H9 (cell line): ENCODE measurements around the gene CELF6. TPM values are rescaled to one million over a fixed set of nuclear protein-coding genes. Genes with fewer than 3 reads are reported as not detected.

ENCODE experiments used
- DNase-seq: peaks from one replicate; pipeline ENCODE4 v3.0.0-alpha.2; 2017
- H2AFZ ChIP-seq: one replicate; pipeline ENCODE4 v1.6.1; 2013; ENCODE audit warnings: mild to moderate bottlenecking, low read length, control low read depth, moderate library complexity
- H2AK5ac ChIP-seq: 2 replicates; pipeline ENCODE4 v1.6.1; 2013; ENCODE audit warnings: low read length, control low read depth, mixed read lengths; ENCODE audit not compliant: insufficient read length
- H2BK120ac ChIP-seq: one replicate; pipeline ENCODE4 v1.6.1; 2013; ENCODE audit warnings: low read depth, mild to moderate bottlenecking, low read length, control low read depth, inconsistent platforms; ENCODE audit not compliant: poor library complexity, severe bottlenecking
- H2BK12ac ChIP-seq: 2 replicates; pipeline ENCODE4 v1.6.1; 2013; ENCODE audit warnings: low read length, control low read depth, mixed read lengths, low read depth; ENCODE audit not compliant: insufficient read length
- H2BK15ac ChIP-seq: 2 replicates; pipeline ENCODE4 v1.6.1; 2013; ENCODE audit warnings: low read depth, low read length, control low read depth
- H2BK20ac ChIP-seq: one replicate; pipeline ENCODE4 v1.6.1; 2013; ENCODE audit warnings: low read depth, mild to moderate bottlenecking, low read length, control low read depth, inconsistent platforms; ENCODE audit not compliant: poor library complexity, severe bottlenecking
- H2BK5ac ChIP-seq: 2 replicates; pipeline ENCODE4 v1.6.1; 2013; ENCODE audit warnings: low read length, control low read depth, mixed read lengths; ENCODE audit not compliant: insufficient read length
- H3K14ac ChIP-seq: 2 replicates; pipeline ENCODE4 v1.6.1; 2013; ENCODE audit warnings: low read length, control low read depth; ENCODE audit not compliant: insufficient read depth
- H3K18ac ChIP-seq: 2 replicates; pipeline ENCODE4 v1.6.1; 2013; ENCODE audit warnings: low read depth, mild to moderate bottlenecking, mixed read lengths, low read length, control low read depth; ENCODE audit not compliant: insufficient read length
- H3K23ac ChIP-seq: 2 replicates; pipeline ENCODE4 v1.6.1; 2013; ENCODE audit warnings: low read length, control low read depth, mixed read lengths, low read depth; ENCODE audit not compliant: insufficient read length
- H3K23me2 ChIP-seq: 2 replicates; pipeline ENCODE4 v1.6.1; 2013; ENCODE audit warnings: low read depth, mild to moderate bottlenecking, mixed read lengths, low read length, control low read depth; ENCODE audit not compliant: insufficient read length, poor library complexity, severe bottlenecking
- H3K27ac ChIP-seq: 2 replicates; pipeline ENCODE4 v1.5.1; 2013; ENCODE audit warnings: low read length, control low read depth, mixed read lengths, low read depth; ENCODE audit not compliant: insufficient read length
- H3K27me3 ChIP-seq: 2 replicates; pipeline ENCODE4 v1.6.1; 2013; ENCODE audit warnings: low read length, control low read depth, inconsistent platforms; ENCODE audit not compliant: insufficient read depth
- H3K4ac ChIP-seq: 2 replicates; pipeline ENCODE4 v1.6.1; 2013; ENCODE audit warnings: low read depth, mild to moderate bottlenecking, control low read depth, inconsistent platforms, low read length, moderate library complexity
- H3K4me1 ChIP-seq: 2 replicates; pipeline ENCODE4 v1.6.1; 2013; ENCODE audit warnings: low read length, control low read depth, inconsistent platforms; ENCODE audit not compliant: insufficient read depth
- H3K4me2 ChIP-seq: 2 replicates; pipeline ENCODE4 v1.6.1; 2013; ENCODE audit warnings: low read length, control low read depth, mixed read lengths; ENCODE audit not compliant: insufficient read length, insufficient read depth
- H3K56ac ChIP-seq: 2 replicates; pipeline ENCODE4 v1.6.1; 2013; ENCODE audit warnings: low read depth, mild to moderate bottlenecking, mixed read lengths, low read length, control low read depth; ENCODE audit not compliant: insufficient read length
- H3K79me1 ChIP-seq: 2 replicates; pipeline ENCODE4 v1.6.1; 2013; ENCODE audit warnings: low read depth, mild to moderate bottlenecking, moderate library complexity, low read length, control low read depth, inconsistent platforms; ENCODE audit not compliant: insufficient read depth, poor library complexity, severe bottlenecking
- H3K79me2 ChIP-seq: 2 replicates; pipeline ENCODE4 v1.6.1; 2013; ENCODE audit warnings: low read length, control low read depth, inconsistent platforms; ENCODE audit not compliant: insufficient read depth
- H3K9ac ChIP-seq: 2 replicates; pipeline ENCODE4 v1.6.1; 2013; ENCODE audit warnings: low read length, control low read depth, mixed read lengths; ENCODE audit not compliant: insufficient read length; ENCODE audit errors: extremely low read depth
- H3K9me3 ChIP-seq: one replicate; pipeline ENCODE4 v1.6.1; 2013; ENCODE audit warnings: low read depth, low read length, inconsistent platforms; ENCODE audit not compliant: control insufficient read depth
- H3T11ph ChIP-seq: one replicate; pipeline ENCODE4 v1.6.1; 2013; ENCODE audit warnings: mild to moderate bottlenecking, low read length, control low read depth, inconsistent platforms
- H4K20me1 ChIP-seq: one replicate; pipeline ENCODE4 v1.6.1; 2013; ENCODE audit not compliant: control insufficient read depth, insufficient read length, insufficient read depth
- H4K5ac ChIP-seq: 2 replicates; pipeline ENCODE4 v1.6.1; 2013; ENCODE audit warnings: low read depth, mild to moderate bottlenecking, mixed read lengths, low read length, control low read depth; ENCODE audit not compliant: insufficient read length
- H4K8ac ChIP-seq: replicated peaks from 2 replicates; pipeline ENCODE4 v1.6.1; 2013; ENCODE audit warnings: low read length, control low read depth, mixed read lengths, low read depth; ENCODE audit not compliant: insufficient read length
- H4K91ac ChIP-seq: 2 replicates; pipeline ENCODE4 v1.6.1; 2013; ENCODE audit warnings: low read depth, mild to moderate bottlenecking, moderate library complexity, mixed read lengths, low read length, control low read depth; ENCODE audit not compliant: insufficient read length
- H3K27ac Mint-ChIP-seq, 3 experiments: 2 replicates in 2 of 3; 3 replicates in 1 of 3; pipeline ENCODE4 v1.8.0; 2020 to 2021; ENCODE audit warnings: mixed read lengths in 3 of 3, mild to moderate bottlenecking in 1 of 3, moderate library complexity in 1 of 3
- H3K27me3 Mint-ChIP-seq: 2 replicates; pipeline ENCODE4 v1.8.0; 2021; ENCODE audit warnings: low read depth, mild to moderate bottlenecking, moderate library complexity, mixed read lengths
- H3K36me3 Mint-ChIP-seq, 3 experiments: 2 replicates in 2 of 3; 3 replicates in 1 of 3; pipeline ENCODE4 v1.8.0; 2020 to 2021; ENCODE audit warnings: low read depth in 3 of 3, mixed read lengths in 3 of 3; ENCODE audit not compliant: insufficient read depth in 1 of 3
- H3K4me1 Mint-ChIP-seq, 2 experiments: 2 replicates each; pipeline ENCODE4 v1.8.0; 2020; ENCODE audit warnings: mixed read lengths in 2 of 2
- H3K4me3 Mint-ChIP-seq, 2 experiments: 2 replicates in 1 of 2; 3 replicates in 1 of 2; pipeline ENCODE4 v1.8.0; 2020 to 2021; ENCODE audit warnings: mild to moderate bottlenecking in 2 of 2, mixed read lengths in 2 of 2, moderate library complexity in 1 of 2
- H3K9me3 Mint-ChIP-seq, 2 experiments: 2 replicates in 1 of 2; 3 replicates in 1 of 2; pipeline ENCODE4 v1.8.0; 2020; ENCODE audit warnings: mild to moderate bottlenecking in 2 of 2, mixed read lengths in 2 of 2, moderate library complexity in 1 of 2
- WGBS: extraction: QIAGEN DNeasy Blood & Tissue Kit; methylation state at CpG from one replicate; pipeline ENCODE4 v1.1.7; 2013; ENCODE audit warnings: missing lambda C conversion rate, low lambda C conversion rate, mixed read lengths; ENCODE audit not compliant: insufficient read length; ENCODE audit errors: extremely low coverage; 5-methylcytosine and 5-hydroxymethylcytosine counted together
- total RNA-seq: library from RNA; stranded (reverse); gene quantifications from 2 replicates; pipeline ENCODE4 v1.2.1, GENCODE V29; 2021
- TF ChIP-seq, protein P1 (sequence below): fragments of 200-600 bp; sonication (generic); conservative IDR thresholded peaks from 3 replicates; pipeline ENCODE4 v1.8.0; 2021; ENCODE audit warnings: antibody characterized with exemption, mild to moderate bottlenecking

The CELF6 gene
- total RNA-seq, 1 experiment from 2014 or later: 0.13 TPM

DNA sequence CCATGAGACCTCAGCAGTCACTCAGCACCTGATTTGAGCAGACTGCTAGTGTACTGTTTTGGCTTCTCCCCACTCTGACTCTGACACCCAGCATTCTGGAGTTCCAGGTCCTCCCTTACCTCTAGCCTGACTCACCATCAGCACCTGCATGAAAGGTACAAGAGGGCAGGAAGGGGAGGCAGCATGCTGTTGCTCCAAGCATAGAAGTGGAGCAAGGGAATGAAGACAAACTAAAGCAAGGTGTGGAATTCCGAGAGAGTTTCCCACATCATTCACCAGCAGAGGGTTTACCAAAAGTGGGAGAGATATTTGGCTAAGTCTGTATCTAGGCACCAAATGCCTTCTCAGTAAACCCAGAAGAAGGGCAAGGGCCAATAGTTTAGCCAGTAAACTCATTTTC, 34.5 kb upstream of the CELF6 start:
- no peak overlapping the region for H3K27ac Mint-ChIP-seq

More for the DNA sequence above, 34.5 kb upstream of the CELF6 start:
- Histone ChIP-seq H2BK12ac (no peak overlapping the region), H3K14ac (no peak overlapping the region), H3K23ac (no peak overlapping the region), H3K4ac (no peak overlapping the region), H3K27me3 (no peaks in the 10 kb centered on the region), H3K4me1 (no peaks in the 10 kb centered on the region), H3K27ac (no peak overlapping the region), H4K5ac (no peak overlapping the region), H3K4me2 (no peak overlapping the region), H3K9me3 (no peaks in the 10 kb centered on the region), H4K20me1 (no peaks in the 10 kb centered on the region), H3T11ph (no peak overlapping the region), H3K23me2 (no peaks in the 10 kb centered on the region), H3K79me1 (no peaks in the 10 kb centered on the region), H3K79me2 (no peaks in the 10 kb centered on the region), H2AK5ac (no peak overlapping the region), H4K8ac (no peak overlapping the region), H3K18ac (no peak overlapping the region), H3K56ac (no peak overlapping the region), H2BK20ac (no peak overlapping the region), H2BK120ac (no peak overlapping the region), H3K9ac (no peak overlapping the region), H4K91ac (no peak overlapping the region), H2BK15ac (no peak overlapping the region), H2AFZ (no peak overlapping the region), H2BK5ac (no peak overlapping the region)
- Mint-ChIP-seq H3K4me3 (no peak overlapping the region), H3K4me1 (no peaks in the 10 kb centered on the region), H3K36me3 (peaks cover 2 to 40% (median 18%) of the 10 kb centered on the region in 3 experiments; a peak in 6 of 7 replicates), H3K27me3 (no peaks in the 10 kb centered on the region), H3K9me3 (no peaks in the 10 kb centered on the region)
- DNase-seq: no peak
- TF ChIP-seq, protein P1, sequence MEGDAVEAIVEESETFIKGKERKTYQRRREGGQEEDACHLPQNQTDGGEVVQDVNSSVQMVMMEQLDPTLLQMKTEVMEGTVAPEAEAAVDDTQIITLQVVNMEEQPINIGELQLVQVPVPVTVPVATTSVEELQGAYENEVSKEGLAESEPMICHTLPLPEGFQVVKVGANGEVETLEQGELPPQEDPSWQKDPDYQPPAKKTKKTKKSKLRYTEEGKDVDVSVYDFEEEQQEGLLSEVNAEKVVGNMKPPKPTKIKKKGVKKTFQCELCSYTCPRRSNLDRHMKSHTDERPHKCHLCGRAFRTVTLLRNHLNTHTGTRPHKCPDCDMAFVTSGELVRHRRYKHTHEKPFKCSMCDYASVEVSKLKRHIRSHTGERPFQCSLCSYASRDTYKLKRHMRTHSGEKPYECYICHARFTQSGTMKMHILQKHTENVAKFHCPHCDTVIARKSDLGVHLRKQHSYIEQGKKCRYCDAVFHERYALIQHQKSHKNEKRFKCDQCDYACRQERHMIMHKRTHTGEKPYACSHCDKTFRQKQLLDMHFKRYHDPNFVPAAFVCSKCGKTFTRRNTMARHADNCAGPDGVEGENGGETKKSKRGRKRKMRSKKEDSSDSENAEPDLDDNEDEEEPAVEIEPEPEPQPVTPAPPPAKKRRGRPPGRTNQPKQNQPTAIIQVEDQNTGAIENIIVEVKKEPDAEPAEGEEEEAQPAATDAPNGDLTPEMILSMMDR: no peak
- no CpG with 5 or more reads among the region's 1 CpG for WGBS
